ENCODE results near the gene HHATL. TPM values are rescaled to one million over a fixed set of nuclear protein-coding genes. Genes with fewer than 3 reads are reported as not detected.

The HHATL gene
- total and polyA plus RNA-seq, 9 donors: 0.12 to 1.3 (median 0.52) TPM; not detected in 5

- H3K36me3 ChIP-seq: no peaks in the 10 kb centered on the region
- DNase-seq: no peak
- no peaks in the 10 kb centered on the region for H3K9me3 ChIP-seq
- no peaks in the 10 kb centered on the region for H3K27me3 ChIP-seq
- WGBS, 3 donors: 80 to 87% (median 83%) methylated on average over 4 of the region's 4 CpGs
- TF ChIP-seq CTCF (IDR thresholded peaks at IDR 0.05): no peak
- TF ChIP-seq POLR2A (IDR thresholded peaks at IDR 0.05): no peak
- no peak for TF ChIP-seq EP300 (IDR thresholded peaks at IDR 0.05)
- H3K27ac ChIP-seq: no peak overlapping the region
- no peak overlapping the region for H3K4me3 ChIP-seq
- H3K4me1 ChIP-seq (ENCODE audit: insufficient read depth): no peaks in the 10 kb centered on the region
- intact Hi-C loops (cut with DNase I): no loop called here
Measured at GRCh38 chr3:42714171-42714852, 11.7 kb upstream of the HHATL start.

DNA sequence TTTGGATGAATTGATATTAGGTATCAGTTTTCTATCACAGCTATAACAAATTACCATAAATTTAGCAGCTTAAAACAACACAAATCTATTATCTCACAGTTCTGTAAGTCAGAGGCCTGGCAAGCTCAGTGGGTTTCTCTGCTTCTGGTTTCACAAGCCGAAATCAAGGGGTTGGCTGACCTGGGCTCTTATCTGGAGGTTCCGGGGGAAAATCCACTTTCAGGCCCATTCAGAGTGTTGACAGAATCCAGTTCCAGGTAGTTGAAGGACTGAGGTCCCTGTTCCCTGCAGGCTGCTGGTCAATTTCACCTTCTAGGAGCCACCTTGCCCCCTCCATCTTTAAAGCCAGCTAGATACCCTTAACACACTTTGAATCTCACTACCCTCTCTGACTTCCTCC lies 11.1 kb upstream of the HHATL start:
- peak in 1 of 5 donors; percentile 2 for DNase-seq
- no peaks in the 10 kb centered on the region for H3K9me3 ChIP-seq
- H3K27me3 ChIP-seq: no peaks in the 10 kb centered on the region
- H3K4me1 ChIP-seq (ENCODE audit: insufficient read depth): no peaks in the 10 kb centered on the region
- no peak overlapping the region for H3K4me3 ChIP-seq
- H3K36me3 ChIP-seq: no peaks in the 10 kb centered on the region
- intact Hi-C loops (cut with DNase I): no loop called here
- 82 to 93% (median 86%) methylated on average over 2 of the region's 2 CpGs for WGBS, 3 donors
- H3K27ac ChIP-seq: no peak overlapping the region
- no peak for TF ChIP-seq CTCF (IDR thresholded peaks at IDR 0.05)
- TF ChIP-seq POLR2A (IDR thresholded peaks at IDR 0.05): no peak
- no peak for TF ChIP-seq EP300 (IDR thresholded peaks at IDR 0.05)

DNA sequence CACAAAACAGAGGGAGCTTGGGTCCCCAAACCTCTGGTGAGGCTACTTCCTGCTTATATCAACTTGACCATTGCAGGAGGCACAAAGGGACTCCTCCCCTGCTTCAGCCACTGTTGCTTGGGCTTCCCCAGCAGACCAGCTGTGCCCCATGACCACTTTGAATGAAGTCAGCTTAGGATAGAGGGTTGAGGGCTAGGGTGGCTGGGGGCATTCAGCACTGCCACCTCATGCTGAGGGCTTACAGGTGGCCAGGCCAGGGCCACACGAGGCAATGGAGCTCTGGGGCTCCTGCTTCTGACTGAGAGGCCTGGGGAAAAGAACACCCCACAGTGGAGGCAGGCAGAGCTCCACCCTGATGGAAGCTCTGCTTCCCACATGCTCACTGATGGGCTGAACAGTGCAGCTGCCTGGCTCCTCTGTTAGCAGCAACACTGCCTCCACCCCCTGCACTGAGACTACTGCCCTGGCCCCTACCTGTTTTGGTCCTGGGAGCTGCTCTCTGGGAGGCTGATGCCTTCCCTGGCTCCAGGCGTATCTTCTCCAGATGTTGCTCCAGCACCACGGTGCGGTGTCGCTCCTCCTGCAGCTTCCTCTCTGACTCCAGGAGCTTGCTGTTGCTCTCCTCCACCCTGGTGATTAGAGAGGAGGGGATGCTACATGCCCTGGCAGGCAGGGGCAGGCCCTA lies 10.2 kb upstream of the HHATL start:
- Histone ChIP-seq H3K4me3 (no peak overlapping the region), H3K36me3 (no peaks in the 10 kb centered on the region), H3K27me3 (no peaks in the 10 kb centered on the region), H3K4me1 (ENCODE audit: insufficient read depth) (no peaks in the 10 kb centered on the region), H3K9me3 (no peaks in the 10 kb centered on the region), H3K27ac (no peak overlapping the region)
- TF ChIP-seq POLR2A (IDR thresholded peaks at IDR 0.05) (no peak), EP300 (IDR thresholded peaks at IDR 0.05) (no peak), CTCF (IDR thresholded peaks at IDR 0.05) (no peak)
- 67 to 78% (median 68%) methylated on average over 5 of the region's 5 CpGs for WGBS, 3 donors
- intact Hi-C loops (cut with DNase I): no loop called here
- peak in 2 of 5 donors; percentile 1 to 6 for DNase-seq

GRCh38 chr3:42712344-42712648 lies 9.7 kb upstream of the HHATL start:
- no peak for TF ChIP-seq CTCF (IDR thresholded peaks at IDR 0.05)
- no peak for TF ChIP-seq POLR2A (IDR thresholded peaks at IDR 0.05)
- TF ChIP-seq EP300 (IDR thresholded peaks at IDR 0.05): no peak
- 87 to 89% (median 87%) methylated on average over 4 of the region's 4 CpGs for WGBS, 3 donors
- Histone ChIP-seq H3K36me3 (no peaks in the 10 kb centered on the region), H3K9me3 (no peaks in the 10 kb centered on the region), H3K4me3 (no peak overlapping the region), H3K27ac (no peak overlapping the region), H3K27me3 (no peaks in the 10 kb centered on the region), H3K4me1 (ENCODE audit: insufficient read depth) (no peaks in the 10 kb centered on the region)
- peak in 1 of 5 donors; percentile 4 for DNase-seq
- intact Hi-C loops (cut with DNase I): no loop called here

Measured in ovary (tissue), 9 donors.